ENCODE results near the gene CYCS. TPM values are rescaled to one million over a fixed set of nuclear protein-coding genes. Genes with fewer than 3 reads are reported as not detected.
"Not testable (repeated sequence)": the region's sequence is repeated elsewhere in the genome, so short reads cannot be mapped to it uniquely, and the experiment has no call there.

CYCS gene
- total RNA-seq, 4 donors from 2014 or later, result 15.6 to 52.9 (median 34.9) TPM

DNA sequence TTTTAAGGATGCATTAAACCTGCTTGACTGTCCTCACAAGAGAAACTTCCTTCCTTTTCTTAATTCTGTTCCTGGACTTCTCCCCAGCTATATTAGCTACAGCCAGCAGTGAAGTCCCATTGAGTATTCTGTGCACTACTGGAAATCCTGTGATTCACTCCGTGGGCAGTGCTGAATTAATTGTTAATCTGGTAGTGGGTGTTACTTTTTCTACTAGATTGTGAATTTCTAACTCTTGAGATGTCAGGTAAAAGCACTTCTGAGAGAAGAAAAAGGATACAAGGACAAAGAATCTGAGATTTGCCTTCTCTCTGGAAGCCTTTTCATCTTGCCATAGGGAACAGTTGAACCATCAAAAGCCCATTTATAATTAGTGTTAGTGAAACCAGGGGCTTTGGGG, 33.9 kb downstream of the CYCS start:
- intact Hi-C loops (cut with DNase I; ENCODE audit: low total_unique reads), result loop anchor here (5.0 kb wide), 1 partner anchor 269 kb away; no protein-coding TSS in a partner anchor
- WGBS, 2 donors, result 42 to 48% methylated on average over 1 of the region's 1 CpG
- DNase-seq (ENCODE audit: low spot score in 2 of 2), result no peak
- no peak for TF ChIP-seq POLR2A (IDR thresholded peaks at IDR 0.05)
- TF ChIP-seq CTCF (IDR thresholded peaks at IDR 0.05), result no peak
- H3K4me3 ChIP-seq (ENCODE audit: low read depth, poor library complexity, severe bottlenecking), result no peak overlapping the region

GRCh38 chr7:25090374-25090773, 34.7 kb downstream of the CYCS start:
- no peak for DNase-seq (ENCODE audit: low spot score in 2 of 2)
- TF ChIP-seq CTCF (IDR thresholded peaks at IDR 0.05) (no peak), POLR2A (IDR thresholded peaks at IDR 0.05) (no peak)
- H3K4me3 ChIP-seq (ENCODE audit: low read depth, poor library complexity, severe bottlenecking), result no peak overlapping the region
- intact Hi-C loops (cut with DNase I; ENCODE audit: low total_unique reads), result loop anchor here (5.0 kb wide), 1 partner anchor 268 kb away; no protein-coding TSS in a partner anchor
- 90 to 92% methylated on average over 4 of the region's 4 CpGs for WGBS, 2 donors

GRCh38 chr7:25087855-25088254, 37.2 kb downstream of the CYCS start:
- intact Hi-C loops (cut with DNase I; ENCODE audit: low total_unique reads), result no loop called here
- DNase-seq (ENCODE audit: low spot score in 2 of 2), result no peak
- WGBS, 2 donors, result 79 to 84% methylated on average over 2 of the region's 2 CpGs
- H3K4me3 ChIP-seq (ENCODE audit: low read depth, poor library complexity, severe bottlenecking), result no peak overlapping the region
- TF ChIP-seq POLR2A (IDR thresholded peaks at IDR 0.05) (no peak), CTCF (IDR thresholded peaks at IDR 0.05) (no peak)

DNA sequence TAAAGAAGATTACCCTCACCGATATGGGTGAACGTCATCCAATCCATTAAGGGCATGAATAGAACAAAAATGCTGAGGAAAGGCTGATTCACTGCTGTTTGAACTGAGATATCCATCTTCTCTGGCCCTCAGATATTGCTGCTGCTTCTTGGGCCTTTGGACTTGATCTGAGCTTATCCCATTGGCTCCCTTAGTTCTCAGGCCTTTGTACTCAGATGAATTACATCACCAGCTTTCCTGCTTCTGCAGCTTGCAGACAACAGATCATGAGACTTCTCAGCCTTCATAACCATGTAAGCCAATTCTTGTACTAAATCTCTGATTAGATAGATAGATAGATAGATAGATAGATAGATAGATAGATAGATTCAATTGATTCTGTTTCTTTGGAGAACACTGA, 40.2 kb downstream of the CYCS start:
- no peak overlapping the region for H3K4me3 ChIP-seq (ENCODE audit: low read depth, poor library complexity, severe bottlenecking)
- 92 to 93% methylated on average over 2 of the region's 2 CpGs for WGBS, 2 donors
- DNase-seq (ENCODE audit: low spot score in 2 of 2), result no peak
- intact Hi-C loops (cut with DNase I; ENCODE audit: low total_unique reads), result no loop called here
- TF ChIP-seq POLR2A (IDR thresholded peaks at IDR 0.05) (no peak), CTCF (IDR thresholded peaks at IDR 0.05) (no peak)

DNA sequence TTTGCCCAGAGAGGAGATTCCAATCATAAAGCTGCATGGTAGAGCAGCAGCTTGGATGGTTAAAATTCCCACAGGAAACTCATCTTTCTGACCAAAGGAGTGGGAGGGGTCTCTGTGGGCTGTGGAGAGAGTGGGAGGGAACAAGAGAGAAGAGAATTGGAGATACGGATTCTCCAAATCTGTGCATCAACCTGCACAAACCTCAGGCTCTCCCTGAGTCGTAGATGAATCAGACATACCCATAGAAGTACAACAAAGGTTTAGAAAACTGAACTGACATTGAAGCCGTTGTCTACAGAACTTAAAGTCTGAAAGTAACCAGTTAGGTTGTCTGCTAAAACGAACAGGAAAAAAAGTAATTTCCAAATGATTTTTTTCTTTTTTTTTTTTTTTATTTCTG, 41.9 kb downstream of the CYCS start:
- intact Hi-C loops (cut with DNase I; ENCODE audit: low total_unique reads), result no loop called here
- TF ChIP-seq CTCF (IDR thresholded peaks at IDR 0.05) (no peak), POLR2A (IDR thresholded peaks at IDR 0.05) (no peak)
- 67 to 75% methylated on average over 4 of the region's 4 CpGs for WGBS, 2 donors
- DNase-seq (ENCODE audit: low spot score in 2 of 2), result no peak
- H3K4me3 ChIP-seq (ENCODE audit: low read depth, poor library complexity, severe bottlenecking), result no peak overlapping the region

DNA sequence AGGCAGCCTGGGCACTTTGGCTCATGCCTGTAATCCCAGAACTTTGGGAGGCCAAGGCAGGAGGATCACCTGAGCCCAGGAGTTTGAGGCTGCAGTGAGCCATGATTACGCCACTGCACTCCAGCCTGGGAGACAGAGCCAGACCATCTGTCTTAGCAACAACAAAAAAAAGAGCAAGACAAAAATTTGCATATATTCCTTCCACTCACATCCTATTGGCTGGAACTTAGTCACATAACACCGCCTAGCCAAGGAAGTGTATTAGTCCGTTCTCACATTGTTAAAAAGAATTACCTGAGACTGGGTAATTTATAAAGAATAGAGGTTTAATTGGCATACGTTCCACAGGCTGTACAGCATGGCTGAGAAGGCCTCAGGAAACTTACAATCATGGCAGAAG, 43.0 kb downstream of the CYCS start:
- H3K4me3 ChIP-seq (ENCODE audit: low read depth, poor library complexity, severe bottlenecking); intact Hi-C loops (cut with DNase I; ENCODE audit: low total_unique reads); DNase-seq (ENCODE audit: low spot score in 2 of 2): not testable (repeated sequence)
- WGBS, 2 donors, result 89 to 90% methylated on average over 4 of the region's 4 CpGs
